ENCODE results near the gene FAM110A.
"Not testable (repeated sequence)": the region's sequence is repeated elsewhere in the genome, so short reads cannot be mapped to it uniquely, and the experiment has no call there.

FAM110A gene

DNA sequence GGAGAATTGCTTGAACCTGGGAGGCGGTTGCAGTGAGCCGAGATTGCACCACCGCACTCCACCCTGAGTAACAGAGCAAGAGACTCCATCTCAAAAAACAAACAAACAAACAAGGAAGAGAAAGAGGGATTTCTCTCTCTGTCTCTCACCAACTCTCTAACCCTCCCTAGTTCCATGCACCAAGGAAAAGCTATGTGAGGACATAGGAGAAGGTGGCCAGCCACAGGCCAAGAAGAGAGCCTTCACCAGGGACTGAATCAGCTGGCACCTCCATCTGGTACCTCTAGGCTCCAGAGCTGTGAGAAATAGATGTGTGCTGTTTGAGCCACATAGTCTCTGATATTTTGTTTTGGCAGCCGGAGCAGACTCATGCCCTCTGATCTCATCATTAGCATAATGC lies 9.0 kb upstream of the FAM110A start:
- no peak for DNase-seq

DNA sequence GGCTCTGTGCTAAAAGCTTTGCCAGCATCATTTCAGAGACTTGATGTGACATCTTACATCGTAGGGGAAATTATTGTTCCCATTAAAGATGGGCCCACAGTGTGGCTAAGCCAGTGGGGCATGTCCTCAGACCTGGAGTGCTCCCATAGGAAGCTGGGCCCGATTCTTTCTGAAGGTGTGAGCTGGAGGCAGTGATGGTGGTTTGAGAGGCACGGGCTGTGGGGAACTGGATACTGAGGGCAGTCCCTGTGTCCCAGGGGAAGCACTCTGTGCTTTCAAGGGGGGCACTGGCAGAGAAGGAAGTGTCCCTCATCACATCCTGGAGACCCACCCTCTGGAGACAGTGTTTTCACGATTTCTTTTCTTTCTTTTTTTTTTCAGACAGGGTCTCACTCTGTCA lies 8.6 kb upstream of the FAM110A start:
- no peak for DNase-seq

DNA sequence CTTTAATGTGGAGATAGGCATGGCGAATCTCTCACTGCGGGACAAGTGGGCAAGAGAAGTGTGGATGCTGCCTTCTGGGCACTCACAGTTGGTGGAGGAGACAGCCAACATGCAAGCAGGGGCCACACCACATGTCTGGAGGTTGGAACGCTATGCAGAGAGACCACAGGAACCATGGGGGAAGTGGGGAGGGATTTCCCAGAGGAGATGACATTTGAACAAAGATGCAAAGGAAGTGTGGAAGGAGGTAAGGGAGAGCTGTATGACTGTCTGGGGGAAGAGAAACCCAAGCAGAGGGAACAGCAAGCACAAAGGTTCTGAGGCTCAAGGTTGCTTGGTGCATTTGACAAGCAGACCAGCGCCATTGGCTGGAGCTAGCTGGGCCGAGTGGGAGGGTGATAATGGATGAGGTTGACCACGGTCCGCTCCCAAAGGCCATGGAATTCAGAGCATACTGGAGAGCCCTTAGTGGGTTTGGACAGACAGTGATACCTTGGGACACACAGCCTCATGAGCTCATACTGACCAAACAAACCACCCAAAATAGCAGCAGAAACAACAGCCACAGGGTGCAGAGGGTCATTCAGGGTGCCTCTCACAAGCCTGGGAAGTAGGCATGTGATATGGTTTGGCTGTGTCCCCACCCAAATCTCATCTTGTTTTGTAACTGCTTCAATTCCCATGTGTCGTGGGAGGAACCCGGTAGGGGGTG lies 7.6 kb upstream of the FAM110A start:
- DNase-seq, result no peak

DNA sequence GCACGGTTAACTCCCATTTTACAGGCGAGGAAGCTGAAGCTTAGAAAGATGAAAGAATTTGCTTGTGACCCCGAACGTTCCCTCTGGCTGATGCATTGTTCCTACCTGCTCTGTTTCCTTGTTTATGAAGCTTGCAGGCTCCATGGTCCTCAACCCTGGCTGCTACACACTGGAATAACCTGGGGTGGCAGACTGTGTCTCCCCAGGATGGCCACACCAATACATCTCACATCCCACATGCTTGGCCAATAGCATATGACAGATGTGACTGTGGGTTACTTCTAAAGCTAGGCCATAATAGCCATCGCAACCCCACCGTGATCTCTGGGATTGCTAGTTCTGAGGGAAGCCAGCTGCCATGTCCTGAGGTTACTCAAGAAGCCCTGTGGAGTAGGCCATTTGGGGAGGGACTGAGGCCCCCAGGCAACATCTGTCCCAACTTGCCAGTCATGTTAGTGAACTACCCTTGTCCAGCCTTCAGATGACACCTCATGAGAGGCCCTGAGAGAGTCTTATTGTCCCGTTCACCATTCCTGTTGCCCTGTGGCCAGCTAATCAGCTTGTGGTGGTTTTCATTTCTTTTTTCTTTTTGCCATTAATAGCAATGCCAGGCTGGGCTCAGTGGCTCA lies 6.7 kb upstream of the FAM110A start:
- DNase-seq, result no peak

DNA sequence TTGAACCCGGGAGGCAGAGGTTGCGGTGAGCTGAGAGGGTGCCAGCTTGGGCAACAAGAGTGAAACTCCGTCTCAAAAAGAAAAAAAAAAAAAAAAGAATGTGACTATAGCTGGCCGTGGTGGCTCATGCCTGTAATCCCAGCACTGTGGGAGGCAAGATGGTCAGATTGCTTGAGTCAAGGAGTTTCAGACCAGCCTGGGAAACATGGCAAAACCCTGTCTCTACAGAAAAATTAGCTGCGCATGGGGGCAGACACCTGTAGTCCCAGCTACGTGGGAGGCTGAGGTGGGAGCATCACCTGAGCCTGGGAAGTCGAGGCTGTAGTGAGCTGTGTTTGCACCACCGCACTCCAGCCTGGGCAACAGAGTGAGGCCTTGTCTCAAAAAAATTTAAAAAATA lies 5.5 kb upstream of the FAM110A start:
- DNase-seq, result not testable (repeated sequence)

DNA sequence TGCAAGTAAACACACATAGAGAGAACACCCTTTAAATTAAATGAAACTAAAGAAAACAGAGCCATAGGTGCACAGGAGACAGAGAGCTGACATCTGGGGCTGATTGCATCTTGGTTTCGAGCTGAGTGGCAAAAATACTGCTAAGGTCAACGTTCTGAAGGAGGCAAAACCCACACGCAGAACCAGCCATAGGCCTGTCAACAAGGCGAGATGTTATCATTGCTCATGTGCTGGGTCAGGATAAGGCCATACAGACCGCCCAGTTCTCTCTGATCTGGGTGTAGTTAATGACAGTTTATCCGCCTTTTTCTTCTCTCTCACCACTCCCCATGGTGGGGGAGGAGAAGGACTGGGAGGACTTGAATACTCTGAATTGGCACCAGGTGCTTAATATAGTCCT lies 4.5 kb upstream of the FAM110A start:
- no peak for DNase-seq

DNA sequence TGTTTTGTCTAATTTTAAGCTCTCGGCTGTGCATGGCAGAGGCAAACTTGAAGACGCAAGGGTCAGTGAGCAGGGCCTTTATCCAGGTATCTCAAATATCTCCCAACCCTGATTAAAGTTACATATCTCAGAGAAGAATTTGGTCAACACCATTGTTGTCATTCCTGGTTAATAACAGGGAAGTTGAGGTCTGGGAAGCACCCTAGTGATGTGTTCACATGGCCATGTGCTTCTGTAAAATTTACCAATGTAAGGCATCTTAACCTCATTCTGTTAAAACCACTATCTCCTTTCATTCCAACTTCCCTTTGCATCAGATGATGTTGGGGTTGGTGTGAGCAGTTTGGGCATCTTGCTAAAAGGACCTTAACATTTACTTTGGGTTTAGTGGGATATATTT lies 4.0 kb upstream of the FAM110A start:
- no peak for DNase-seq

DNA sequence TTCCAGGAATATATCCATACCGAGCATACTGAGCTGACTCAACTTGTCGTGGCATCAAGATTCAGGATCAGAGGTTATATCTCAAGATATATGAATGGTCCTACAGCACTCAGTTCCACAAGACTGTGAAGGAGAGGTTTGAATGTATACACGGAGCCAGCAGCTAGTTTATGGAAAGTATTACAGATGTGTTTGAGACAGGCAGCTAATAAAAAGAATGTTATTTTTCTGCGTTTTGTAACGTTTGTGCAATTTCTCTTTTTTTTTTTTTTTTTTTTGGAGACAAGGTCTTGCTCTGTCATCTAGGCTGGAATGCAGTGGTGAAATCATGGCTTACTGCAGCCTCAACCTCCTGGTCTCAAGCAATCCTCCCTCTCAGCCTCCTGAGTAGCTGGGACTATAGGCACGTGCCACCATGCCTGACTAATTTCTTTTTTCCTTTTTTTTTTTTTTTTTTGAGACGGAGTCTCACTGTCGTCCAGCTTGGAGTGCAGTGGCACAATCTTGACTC lies 3.4 kb upstream of the FAM110A start:
- DNase-seq, result no peak

DNA sequence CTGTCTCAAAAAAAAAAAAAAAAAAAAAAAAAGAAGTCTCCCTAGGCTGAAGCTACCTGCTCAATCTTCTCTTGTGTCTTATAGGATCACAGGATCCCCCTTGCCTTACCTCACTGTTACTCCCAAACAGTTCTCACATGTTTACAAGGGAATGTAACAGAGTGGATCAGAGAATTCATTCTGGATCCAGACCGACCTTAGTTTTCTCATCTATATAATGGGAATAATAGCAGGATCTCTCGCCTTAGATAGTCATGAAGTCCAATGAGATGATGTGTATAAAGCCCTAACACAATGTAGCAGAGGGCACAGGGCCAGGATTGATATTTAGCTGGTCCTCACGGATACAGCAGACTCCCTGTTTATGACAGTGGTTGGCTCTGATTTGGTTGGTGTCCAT lies 2.3 kb upstream of the FAM110A start:
- DNase-seq, result no peak

DNA sequence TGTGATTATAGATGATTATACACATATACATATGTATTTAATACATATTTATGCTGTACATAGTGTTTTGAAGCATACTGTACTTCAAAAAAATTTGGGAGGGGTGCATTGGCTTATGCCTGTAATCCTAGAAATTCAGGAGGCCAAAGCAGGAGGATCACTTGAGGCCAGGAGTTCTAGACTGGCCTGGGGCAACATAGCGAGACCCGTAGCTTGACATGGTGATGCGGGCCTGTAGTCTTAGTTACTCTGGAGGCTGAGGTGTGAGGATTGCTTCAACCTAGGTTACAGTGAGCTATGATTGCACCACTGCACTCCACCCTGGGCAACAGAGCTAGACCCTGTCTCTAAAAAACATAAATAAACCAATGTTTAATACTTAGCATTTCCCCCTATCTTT lies 1.6 kb upstream of the FAM110A start:
- DNase-seq, result no peak

DNA sequence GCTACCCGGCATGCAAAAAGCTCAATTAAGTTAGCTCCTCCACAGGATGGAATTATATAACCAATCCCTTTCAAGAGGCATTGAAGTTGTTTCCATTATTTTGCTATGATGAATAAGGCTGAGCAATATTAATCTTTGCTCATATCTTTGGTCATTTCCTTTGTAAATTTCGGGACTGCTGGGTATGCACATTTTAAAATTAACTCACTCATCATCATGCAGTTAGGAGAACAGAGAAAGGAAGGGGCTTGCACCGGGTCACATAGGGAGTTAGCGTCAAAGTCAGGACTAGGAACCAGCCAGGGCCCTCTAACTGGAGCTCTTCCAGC lies 430 bp upstream of the FAM110A start:
- DNase-seq, result no peak

DNA sequence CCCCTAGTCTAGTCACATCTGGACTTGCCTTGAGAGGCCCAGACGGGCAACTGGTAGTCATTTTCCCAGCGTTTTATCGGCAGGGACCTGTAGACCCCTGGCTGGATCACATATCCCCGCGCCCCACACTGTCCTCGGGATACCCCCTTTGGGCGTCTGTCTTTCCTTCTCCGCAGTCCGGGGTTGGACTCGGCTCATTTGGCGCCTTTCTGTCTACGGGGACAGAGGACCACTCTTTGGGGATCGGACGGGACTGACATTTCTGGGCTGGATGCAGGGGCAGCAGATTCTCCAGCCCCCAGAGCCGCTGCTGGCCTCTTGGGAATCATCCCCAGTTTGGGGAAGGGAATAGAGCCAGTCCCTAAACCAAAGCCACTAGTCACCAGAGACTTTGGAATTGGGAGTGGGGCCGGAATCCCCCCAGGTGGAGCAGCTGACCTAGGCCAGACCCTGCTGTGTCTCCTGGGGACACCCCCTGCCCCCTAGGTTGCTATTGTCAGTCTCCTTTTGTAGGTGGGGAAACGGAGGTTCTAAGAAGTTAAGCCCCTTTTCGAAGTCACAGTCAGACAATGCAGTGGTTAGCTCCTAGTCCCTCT lies 734 bp downstream of the FAM110A start:
- DNase-seq, result no peak

DNA sequence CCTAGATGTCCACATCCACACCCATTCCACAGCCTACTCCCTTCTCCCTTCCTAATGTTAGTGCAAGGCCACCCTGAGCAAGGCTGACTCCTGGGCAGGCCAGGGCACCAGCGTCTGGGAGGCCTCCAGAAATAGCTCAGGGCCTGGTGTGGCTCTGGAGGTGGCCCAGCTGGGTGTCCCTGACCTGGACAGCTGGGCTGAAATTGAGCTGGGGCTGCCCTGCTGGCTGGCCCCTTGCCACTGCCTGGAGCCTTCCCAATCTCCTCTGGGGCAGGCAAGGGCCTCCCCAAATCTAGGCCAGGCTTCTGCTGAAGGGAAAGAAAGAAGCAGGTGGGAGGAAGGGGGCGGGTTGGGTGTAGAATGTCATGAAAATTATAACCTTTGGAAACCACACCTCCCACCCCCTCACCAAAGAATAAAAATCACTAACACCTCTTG lies 2.1 kb downstream of the FAM110A start:
- peak; percentile 48 for DNase-seq

DNA sequence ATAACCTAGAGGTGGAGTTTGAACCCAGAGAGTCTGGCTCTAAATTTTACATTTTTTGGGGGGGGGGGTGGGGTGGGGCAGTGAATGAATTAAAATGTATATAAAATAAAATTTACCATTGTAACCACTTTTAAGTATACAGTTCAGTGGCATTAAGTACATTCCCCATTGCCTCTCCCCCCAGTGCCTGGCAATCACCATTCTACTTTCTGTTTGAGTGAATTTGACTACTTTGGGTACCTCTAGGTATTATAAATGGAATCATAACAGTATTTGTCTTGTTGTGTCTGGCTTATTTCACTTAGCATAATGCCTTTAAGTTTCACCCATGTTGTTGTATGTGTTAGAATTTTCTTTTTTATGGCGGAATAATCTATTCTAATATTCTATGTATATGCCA lies 2.7 kb downstream of the FAM110A start:
- DNase-seq, result no peak

DNA sequence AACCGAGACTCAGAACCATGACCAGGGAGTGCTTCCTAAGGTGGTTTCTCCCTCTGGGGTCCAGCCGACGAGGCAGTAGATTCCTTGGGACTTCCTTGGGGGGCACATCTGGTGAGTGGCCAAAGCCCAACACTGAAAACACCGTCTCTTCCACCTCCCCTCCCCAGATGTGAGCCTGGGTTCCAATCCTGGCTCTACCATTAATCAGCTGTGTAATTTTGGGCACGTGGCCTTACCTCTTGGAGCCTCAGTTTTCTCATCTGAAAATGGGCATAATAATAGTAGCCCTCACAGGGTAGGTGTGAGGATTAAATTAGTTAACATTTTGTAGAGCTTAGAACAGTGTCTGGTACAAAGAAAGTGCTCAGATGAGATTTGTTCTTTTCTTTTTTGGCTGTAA lies 5.5 kb downstream of the FAM110A start:
- DNase-seq, result no peak

DNA sequence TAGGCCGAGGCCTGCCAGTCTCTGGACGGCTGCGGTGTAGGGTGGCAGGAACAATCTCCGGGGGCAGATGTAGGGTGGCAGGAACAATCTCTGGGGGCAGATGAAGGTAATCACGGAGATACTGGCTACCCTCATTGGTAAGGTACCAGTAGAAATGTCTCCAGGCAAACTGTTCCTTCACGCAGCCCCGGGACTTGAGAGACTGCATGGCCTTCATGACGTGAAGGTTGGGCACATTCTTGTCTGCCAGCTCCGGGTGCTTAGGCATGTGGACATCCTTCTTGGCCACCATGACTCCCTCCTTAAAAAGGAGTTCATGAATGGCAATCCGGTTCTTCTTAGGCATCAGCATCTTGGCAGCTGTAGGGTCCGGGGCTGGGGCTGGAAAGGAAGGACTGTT lies 6.1 kb downstream of the FAM110A start:
- no peak for DNase-seq

DNA sequence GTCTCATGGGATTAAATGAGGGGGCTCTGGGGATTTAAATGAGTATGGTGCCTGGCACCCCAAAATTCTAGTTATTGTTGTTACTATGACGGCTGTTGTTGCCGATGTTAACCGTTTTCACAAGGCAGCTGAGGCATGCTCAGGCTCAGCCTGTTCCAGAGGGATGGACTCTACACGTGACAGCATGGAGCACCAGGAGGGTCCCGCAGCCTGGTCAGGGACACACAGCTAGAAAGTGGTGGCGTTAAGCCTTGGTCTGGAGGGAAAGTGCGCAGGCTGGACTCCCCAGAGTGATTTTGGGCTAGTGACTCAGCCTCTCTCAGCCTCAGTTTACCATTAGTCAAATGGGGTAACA lies 7.0 kb downstream of the FAM110A start:
- no peak for DNase-seq

DNA sequence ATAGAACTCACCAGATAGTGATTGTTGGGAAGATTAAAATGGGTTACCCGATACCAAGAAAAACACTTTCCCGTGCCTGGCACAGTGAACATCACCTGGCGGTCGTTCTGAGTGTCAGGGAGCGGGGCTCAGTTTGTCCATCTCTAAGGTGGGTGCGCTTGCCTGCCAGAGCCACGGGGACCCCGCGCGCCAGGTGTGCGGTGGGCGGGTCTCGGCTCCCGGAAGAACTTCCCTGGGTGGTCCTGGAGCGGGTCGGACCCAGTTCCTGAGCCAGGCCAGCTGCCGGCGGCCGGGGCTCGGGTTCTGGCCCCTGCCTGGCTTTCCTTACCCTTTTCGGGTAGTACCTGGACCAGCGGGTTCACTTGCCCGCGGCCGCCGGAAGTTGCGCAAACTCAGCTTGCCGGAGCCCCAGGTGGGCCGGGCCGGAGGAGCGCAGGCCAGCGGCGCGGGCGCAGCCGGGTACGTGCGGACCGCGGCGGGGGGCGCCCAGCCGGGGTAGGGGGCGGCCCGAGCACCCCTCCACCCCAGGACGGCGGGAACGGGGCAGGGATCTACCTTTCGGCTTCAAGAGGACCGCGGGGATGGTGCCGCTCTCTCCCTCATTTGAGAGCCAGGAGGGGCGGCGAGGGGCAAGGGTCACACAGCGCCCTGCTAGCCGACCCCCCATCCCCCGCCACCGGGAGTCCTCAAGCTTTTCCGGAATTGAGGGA lies 7.5 kb downstream of the FAM110A start:
- DNase-seq, result peak; percentile 2

DNA sequence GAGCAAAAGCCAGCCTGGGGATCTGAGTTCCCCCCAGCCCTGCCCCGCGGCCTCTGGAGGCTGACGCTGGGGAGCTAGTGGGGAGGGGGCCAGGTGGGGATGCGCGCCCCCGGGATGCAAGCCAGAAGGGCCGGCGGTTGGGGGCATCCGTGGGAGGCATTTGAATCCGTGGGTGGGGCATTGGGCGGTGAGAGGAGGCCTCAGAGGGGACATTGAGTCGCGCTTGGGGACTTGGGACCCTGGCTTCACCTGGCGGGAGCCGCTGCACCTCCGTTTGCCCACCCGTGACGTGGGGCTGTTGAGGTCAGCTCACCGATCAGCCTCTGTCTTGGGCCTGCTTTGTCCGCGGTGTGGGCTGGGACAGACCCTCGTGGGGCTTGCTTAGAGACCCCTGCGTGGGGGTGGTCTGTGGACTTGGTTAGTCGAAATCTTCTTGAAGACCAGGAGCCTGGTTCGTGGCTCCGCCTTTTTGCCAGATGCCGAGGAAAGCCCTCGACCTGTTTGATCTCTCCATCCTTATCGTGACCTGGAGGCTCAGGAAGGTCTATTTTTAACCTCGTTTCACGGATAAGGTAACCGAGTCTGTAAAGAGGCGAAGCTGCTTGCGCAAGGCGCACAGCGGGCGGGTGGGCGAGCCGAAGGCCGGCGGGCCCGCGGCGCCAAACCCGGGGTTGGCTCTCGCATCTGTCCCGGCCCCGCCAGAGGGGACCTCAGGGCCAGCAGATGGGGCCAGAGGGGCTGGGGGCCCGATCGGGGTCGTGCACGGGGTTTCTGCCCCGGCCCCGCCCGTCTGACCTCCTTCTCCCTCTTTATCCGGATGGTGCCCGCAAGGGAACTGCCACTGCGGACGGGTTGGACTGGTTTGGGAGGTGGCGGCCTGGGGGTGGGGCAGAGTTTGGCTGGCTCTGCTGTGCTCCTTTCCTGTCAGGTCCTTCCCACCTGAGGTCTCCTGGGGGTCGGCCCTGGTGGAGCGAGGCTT lies 8.3 kb downstream of the FAM110A start:
- DNase-seq, result no peak

DNA sequence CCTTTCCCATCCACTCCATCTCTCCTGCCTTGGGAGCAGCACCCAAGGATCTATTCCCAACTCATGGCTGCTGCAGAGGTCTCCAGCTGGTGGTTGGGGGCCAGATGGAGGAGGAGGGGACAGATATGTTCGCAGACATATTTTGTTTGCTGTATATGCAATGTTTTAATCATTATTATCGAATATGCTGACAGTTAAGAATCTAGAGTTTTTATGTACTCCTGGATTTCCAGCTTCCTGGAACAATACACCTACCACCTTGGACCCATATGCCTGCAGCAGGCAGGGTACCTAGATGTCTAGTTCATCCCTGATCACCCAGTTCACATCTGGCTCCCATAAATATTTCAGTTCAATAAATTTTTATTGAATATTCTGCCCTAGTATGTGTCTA lies 9.0 kb downstream of the FAM110A start:
- DNase-seq, result no peak

DNA sequence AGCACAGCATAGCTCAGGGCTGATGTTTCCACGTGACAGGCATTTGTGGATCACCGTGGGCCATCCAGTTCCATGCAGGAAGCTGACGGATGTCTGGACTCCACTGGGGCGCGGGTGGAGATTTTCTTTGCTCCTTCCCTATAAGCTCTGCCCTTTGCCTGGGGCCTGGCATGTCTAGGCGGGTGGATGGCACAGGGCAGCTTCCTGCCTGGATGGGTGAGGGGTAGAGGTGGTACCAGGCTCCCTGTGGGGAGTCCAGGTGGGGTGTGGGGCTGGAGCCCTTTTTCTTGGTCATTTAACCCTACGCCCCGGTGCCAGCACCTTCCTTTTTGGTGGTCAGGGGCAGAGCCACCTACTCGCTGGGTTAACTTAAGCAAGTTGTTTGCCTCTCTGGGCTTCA lies 10.4 kb downstream of the FAM110A start:
- DNase-seq, result no peak

DNA sequence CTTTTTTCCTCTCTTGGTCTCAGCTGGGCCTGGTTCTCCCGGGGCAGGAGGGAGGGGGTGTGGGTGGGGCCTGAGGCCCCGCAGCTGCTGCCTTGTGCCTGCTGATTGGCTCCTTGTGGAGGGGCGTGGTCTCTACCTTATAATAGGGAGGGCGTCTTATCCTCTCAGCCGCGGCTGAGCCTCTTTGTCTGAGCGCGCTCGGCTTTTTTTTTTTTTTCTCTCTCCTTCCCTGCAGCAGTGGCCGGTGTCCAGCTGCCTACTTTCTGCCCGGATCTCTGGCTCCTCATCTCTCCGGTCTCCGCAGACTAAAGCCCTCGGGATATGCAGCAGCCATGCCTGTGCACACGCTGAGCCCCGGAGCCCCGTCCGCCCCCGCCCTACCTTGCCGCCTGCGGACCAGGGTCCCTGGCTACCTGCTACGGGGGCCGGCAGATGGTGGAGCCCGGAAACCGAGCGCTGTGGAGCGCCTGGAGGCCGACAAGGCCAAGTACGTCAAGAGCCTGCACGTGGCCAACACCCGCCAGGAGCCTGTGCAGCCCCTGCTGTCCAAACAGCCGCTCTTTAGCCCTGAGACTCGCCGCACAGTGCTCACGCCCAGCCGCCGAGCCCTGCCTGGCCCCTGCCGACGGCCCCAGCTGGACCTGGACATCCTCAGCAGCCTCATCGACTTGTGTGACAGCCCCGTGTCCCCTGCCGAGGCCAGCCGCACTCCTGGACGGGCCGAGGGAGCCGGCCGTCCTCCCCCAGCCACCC lies 11.1 kb downstream of the FAM110A start:
- DNase-seq, result peak; percentile 89

All from stimulated activated naive CD4-positive, alpha-beta T cell treated with Interleukin-2 at 50 U/mL for 16 hours (primary cell).